GM18498 (cell line): ENCODE results near the gene SELENOV.

Source experiments
- ATAC-seq: cut with Tn5 transposase; IDR thresholded peaks from one replicate; pipeline ENCODE4 v1.9.1; 2021; ENCODE audit warnings: mild to moderate bottlenecking, moderate library complexity; ENCODE audit not compliant: unreplicated experiment

SELENOV gene

GRCh38 chr19:39557811-39558623 lies 43.1 kb downstream of the SELENOV start:
- peak; percentile 53 for ATAC-seq

GRCh38 chr19:39558624-39559117 lies 43.7 kb downstream of the SELENOV start:
- ATAC-seq, result peak; percentile 44

GRCh38 chr19:39563408-39563807 lies 48.5 kb downstream of the SELENOV start:
- ATAC-seq, result no peak

GRCh38 chr19:39566064-39566463 lies 51.1 kb downstream of the SELENOV start:
- ATAC-seq, result no peak

- no peak for ATAC-seq
These were observed 53.7 kb downstream of the SELENOV start for GRCh38 chr19:39568604-39569003.
